ENCODE measurements around the gene PACRG. TPM values are rescaled to one million over a fixed set of nuclear protein-coding genes. Genes with fewer than 3 reads are reported as not detected.

Gene PACRG
- total and polyA plus RNA-seq, 2 of the 8 experiments (the other 6 are each of a cell fraction or from before 2014, with no cell fraction given), result 0.44 to 0.54 TPM

DNA sequence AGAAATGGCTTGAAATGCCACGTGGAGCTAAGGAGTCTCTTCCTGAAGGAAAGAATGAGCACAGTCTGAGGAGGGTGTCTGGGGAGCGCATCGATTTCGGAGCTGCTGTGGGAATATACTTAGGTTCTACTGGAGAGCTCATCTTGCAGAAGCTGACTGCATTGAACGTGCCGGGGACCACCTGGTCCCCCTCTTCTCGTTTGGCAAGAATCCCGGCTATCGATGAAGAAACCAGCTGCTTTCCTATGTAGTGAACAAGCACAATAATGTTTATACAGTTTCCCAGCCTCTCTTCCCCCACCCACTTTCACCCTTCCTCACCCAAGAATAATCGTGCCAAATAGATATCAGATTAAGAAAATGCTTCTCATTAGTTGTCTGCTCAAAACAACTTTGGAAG lies 242.5 kb downstream of the PACRG start:
- DNase-seq (ENCODE audit: low read depth in 1 of 2, low spot score in 2 of 2) (no peak), FAIRE-seq (no peak)
- Histone ChIP-seq H2BK5ac (ENCODE audit: low read depth, low read length) (no peak overlapping the region), H4K20me1 (replicated peaks in 1 of 2; ENCODE audit: control insufficient read depth in 1 of 2, insufficient read depth in 2 of 2, low read length in 2 of 2) (no peaks in the 10 kb centered on the region), H2BK12ac (ENCODE audit: low read depth, low read length) (no peak overlapping the region), H3K4ac (replicated peaks; ENCODE audit: insufficient read length, low read depth, low read length) (no peak overlapping the region), H4K8ac (ENCODE audit: extremely low read depth, insufficient read depth, low read length) (no peak overlapping the region), H3K23me2 (ENCODE audit: low read depth, low read length) (no peaks in the 10 kb centered on the region), H3K18ac (ENCODE audit: extremely low read depth, low read length) (no peak overlapping the region), H4K91ac (replicated peaks; ENCODE audit: insufficient read length, low read length) (no peak overlapping the region), H3K14ac (ENCODE audit: insufficient read length) (no peak overlapping the region), H2BK20ac (ENCODE audit: low read length) (no peak overlapping the region), H4K5ac (ENCODE audit: insufficient read length, low read depth, low read length) (no peak overlapping the region), H3K4me3 (ENCODE audit: extremely low read depth in 1 of 4, insufficient read depth in 2 of 4, low read depth in 3 of 4, low read length in 4 of 4) (no peak overlapping the region), H3K27me3 (replicated peaks in 1 of 4; ENCODE audit: control insufficient read depth in 3 of 4, extremely low read depth in 1 of 4, insufficient read depth in 3 of 4, low read length in 3 of 4) (no peaks in the 10 kb centered on the region), H3K79me1 (ENCODE audit: low read depth, low read length) (no peaks in the 10 kb centered on the region), H3K56ac (replicated peaks; ENCODE audit: insufficient read length, low read depth, low read length) (no peak overlapping the region), H2AFZ (ENCODE audit: low read length) (no peak overlapping the region), H3K4me2 (ENCODE audit: insufficient read depth in 1 of 2, low read depth in 2 of 2, low read length in 2 of 2) (no peak overlapping the region), H3K9ac (replicated peaks in 1 of 4; ENCODE audit: extremely low read depth in 1 of 4, low read depth in 3 of 4, low read length in 3 of 4) (no peak overlapping the region), H3K27ac (ENCODE audit: low read depth, low read length) (no peak overlapping the region), H3K4me1 (replicated peaks in 1 of 4; ENCODE audit: control insufficient read depth in 3 of 4, insufficient read depth in 4 of 4, low read length in 3 of 4) (no peaks in the 10 kb centered on the region), H3K79me2 (ENCODE audit: control insufficient read depth in 1 of 2, insufficient read depth in 2 of 2, low read length in 2 of 2) (no peaks in the 10 kb centered on the region), H2BK120ac (replicated peaks; ENCODE audit: low read depth, low read length) (no peak overlapping the region), H2BK15ac (ENCODE audit: low read length) (no peak overlapping the region), H3K23ac (ENCODE audit: insufficient read length) (no peak overlapping the region), H2AK5ac (ENCODE audit: low read depth, low read length) (no peak overlapping the region), H3K36me3 (ENCODE audit: control insufficient read depth in 2 of 4, insufficient read depth in 4 of 4, low read length in 3 of 4) (no peaks in the 10 kb centered on the region), H3K9me3 (ENCODE audit: insufficient read depth in 2 of 2, low read depth in 1 of 2, low read length in 1 of 2) (0 out of 4 replicates have a peak, but pooled peaks cover 0 to 3% of the 10 kb centered on the region in 2 experiments)
- TF ChIP-seq BCL11A (IDR thresholded peaks at IDR 0.05; ENCODE audit: low read depth in 2 of 2, low read length in 2 of 2), result no peak
- TF ChIP-seq, protein P1, sequence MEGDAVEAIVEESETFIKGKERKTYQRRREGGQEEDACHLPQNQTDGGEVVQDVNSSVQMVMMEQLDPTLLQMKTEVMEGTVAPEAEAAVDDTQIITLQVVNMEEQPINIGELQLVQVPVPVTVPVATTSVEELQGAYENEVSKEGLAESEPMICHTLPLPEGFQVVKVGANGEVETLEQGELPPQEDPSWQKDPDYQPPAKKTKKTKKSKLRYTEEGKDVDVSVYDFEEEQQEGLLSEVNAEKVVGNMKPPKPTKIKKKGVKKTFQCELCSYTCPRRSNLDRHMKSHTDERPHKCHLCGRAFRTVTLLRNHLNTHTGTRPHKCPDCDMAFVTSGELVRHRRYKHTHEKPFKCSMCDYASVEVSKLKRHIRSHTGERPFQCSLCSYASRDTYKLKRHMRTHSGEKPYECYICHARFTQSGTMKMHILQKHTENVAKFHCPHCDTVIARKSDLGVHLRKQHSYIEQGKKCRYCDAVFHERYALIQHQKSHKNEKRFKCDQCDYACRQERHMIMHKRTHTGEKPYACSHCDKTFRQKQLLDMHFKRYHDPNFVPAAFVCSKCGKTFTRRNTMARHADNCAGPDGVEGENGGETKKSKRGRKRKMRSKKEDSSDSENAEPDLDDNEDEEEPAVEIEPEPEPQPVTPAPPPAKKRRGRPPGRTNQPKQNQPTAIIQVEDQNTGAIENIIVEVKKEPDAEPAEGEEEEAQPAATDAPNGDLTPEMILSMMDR (IDR thresholded peaks at IDR 0.05; ENCODE audit: control extremely low read depth in 1 of 3, insufficient read depth in 1 of 3, low read depth in 1 of 3, low read length in 3 of 3), result no peak
- POLR2A ChIA-PET (ENCODE audit: partially characterized antibody), result no interaction called here
- CTCF ChIA-PET (ENCODE audit: partially characterized antibody), result interaction anchor here (0.5 kb wide), 1 partner anchor 104 kb away, joined by 3 read pairs; no protein-coding TSS in a partner anchor
- WGBS, 2 experiments (ENCODE audit: extremely low coverage in 1 of 2, insufficient coverage in 1 of 2, insufficient read length in 1 of 2, insufficient replicate concordance in 2 of 2, low coverage in 1 of 2, low lambda C conversion rate in 2 of 2, missing lambda C conversion rate in 1 of 2), result 75% methylated on average over 10 of the region's 10 CpGs; no CpG with 5 or more reads in 1 of the 2 experiments
